Measurements from ENCODE around the gene PDZD2.

- TF ChIP-seq POLR2A (IDR thresholded peaks at IDR 0.05), result no peak
- no peak for TF ChIP-seq CTCF (IDR thresholded peaks at IDR 0.05)
These were observed 443.8 kb downstream of the PDZD2 start for GRCh38 chr5:32082701-32083100.
